ENCODE measurements around the gene ARHGDIG. TPM values are rescaled to one million over a fixed set of nuclear protein-coding genes. Genes with fewer than 3 reads are reported as not detected.

ARHGDIG gene
- total and polyA plus RNA-seq, 7 donors, result 1.6 to 5.7 (median 5.0) TPM; not detected in 1

- Histone ChIP-seq H3K27me3 (no peaks in the 10 kb centered on the region), H3K36me3 (peaks cover 5 to 18% (median 16%) of the 10 kb centered on the region in 4 donors), H3K4me3 (no peak overlapping the region), H3K4me1 (no peaks in the 10 kb centered on the region), H3K27ac (no peak overlapping the region), H3K9me3 (no peaks in the 10 kb centered on the region)
- intact Hi-C loops (cut with DNase I), result no loop called here
- DNase-seq, result no peak
- WGBS, 2 donors, result 13 to 60% methylated on average over 40 of the region's 40 CpGs
- no peak for TF ChIP-seq POLR2A (IDR thresholded peaks at IDR 0.05)
- peak in 1 of 4 donors; percentile 5 for TF ChIP-seq POLR2AphosphoS5 (IDR thresholded peaks at IDR 0.05)
These were observed 12.0 kb upstream of the ARHGDIG start for GRCh38 chr16:268141-269053.

- Histone ChIP-seq H3K36me3 (peaks cover 0 to 10% (median 7%) of the 10 kb centered on the region in 4 donors), H3K27ac (no peak overlapping the region), H3K4me3 (no peak overlapping the region), H3K9me3 (no peaks in the 10 kb centered on the region), H3K4me1 (peaks cover 0 to 1% (median 0%) of the 10 kb centered on the region in 4 donors), H3K27me3 (no peaks in the 10 kb centered on the region)
- TF ChIP-seq, protein P1, sequence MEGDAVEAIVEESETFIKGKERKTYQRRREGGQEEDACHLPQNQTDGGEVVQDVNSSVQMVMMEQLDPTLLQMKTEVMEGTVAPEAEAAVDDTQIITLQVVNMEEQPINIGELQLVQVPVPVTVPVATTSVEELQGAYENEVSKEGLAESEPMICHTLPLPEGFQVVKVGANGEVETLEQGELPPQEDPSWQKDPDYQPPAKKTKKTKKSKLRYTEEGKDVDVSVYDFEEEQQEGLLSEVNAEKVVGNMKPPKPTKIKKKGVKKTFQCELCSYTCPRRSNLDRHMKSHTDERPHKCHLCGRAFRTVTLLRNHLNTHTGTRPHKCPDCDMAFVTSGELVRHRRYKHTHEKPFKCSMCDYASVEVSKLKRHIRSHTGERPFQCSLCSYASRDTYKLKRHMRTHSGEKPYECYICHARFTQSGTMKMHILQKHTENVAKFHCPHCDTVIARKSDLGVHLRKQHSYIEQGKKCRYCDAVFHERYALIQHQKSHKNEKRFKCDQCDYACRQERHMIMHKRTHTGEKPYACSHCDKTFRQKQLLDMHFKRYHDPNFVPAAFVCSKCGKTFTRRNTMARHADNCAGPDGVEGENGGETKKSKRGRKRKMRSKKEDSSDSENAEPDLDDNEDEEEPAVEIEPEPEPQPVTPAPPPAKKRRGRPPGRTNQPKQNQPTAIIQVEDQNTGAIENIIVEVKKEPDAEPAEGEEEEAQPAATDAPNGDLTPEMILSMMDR (IDR thresholded peaks at IDR 0.05), result no peak
- TF ChIP-seq POLR2AphosphoS5 (IDR thresholded peaks at IDR 0.05) (no peak), EP300 (IDR thresholded peaks at IDR 0.05) (no peak), POLR2A (IDR thresholded peaks at IDR 0.05) (no peak)
- WGBS, 2 donors, result 88 to 89% methylated on average over 24 of the region's 24 CpGs
- intact Hi-C loops (cut with DNase I), result no loop called here
- no peak for DNase-seq
These were observed 11.2 kb upstream of the ARHGDIG start for GRCh38 chr16:269061-269796.

DNA sequence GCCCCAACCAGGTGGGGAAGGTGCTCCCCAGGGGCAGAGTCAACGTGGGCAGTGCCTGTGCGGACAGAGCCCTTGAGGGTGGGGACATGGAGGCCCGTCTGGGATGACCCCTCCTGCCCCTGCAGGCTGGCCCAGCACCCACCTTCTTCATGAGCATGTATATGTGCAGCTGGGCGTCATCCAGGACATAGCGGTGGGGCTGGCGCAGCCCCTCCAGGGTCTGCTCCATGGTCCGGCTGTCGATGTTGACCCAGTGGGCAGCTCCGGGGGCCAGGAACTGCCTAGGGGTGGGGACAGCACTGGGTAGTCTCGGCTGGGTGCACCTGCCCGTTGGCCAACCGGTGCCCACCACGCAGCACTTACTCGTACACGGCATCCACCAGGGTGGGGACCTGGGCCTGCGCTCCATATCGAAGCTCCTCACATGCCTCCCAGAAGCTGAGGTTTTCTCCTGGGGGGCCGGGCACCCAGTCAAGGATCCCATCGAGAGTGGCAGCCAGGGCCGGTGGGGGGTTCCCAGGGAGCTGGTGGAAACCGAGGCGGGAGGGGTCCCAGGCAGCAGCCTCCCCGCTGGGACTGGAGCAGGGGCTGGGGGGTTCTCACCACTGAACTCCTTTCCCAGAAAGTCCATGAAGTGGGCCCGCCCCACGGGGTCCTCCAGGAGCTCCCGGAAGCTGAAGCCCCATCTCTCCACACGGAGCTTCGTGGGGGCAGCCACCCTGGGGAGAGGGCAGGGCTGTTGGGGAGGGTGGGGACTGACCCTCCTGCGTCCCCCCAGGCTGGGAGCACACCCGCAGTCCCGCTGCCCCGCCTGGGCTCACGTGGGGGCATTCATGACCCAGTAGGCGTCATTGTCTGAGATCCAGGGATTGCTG is 9.8 kb upstream of the ARHGDIG start:
- Histone ChIP-seq H3K4me1 (peaks cover 0 to 13% (median 10%) of the 10 kb centered on the region in 4 donors), H3K27me3 (peaks cover 0 to 12% (median 9%) of the 10 kb centered on the region in 3 donors), H3K36me3 (no peaks in the 10 kb centered on the region), H3K27ac (no peak overlapping the region), H3K9me3 (no peaks in the 10 kb centered on the region), H3K4me3 (no peak overlapping the region)
- WGBS, 2 donors, result 87 to 90% methylated on average over 34 of the region's 34 CpGs
- no peak for DNase-seq
- intact Hi-C loops (cut with DNase I), result no loop called here
- TF ChIP-seq, protein P1 (IDR thresholded peaks at IDR 0.05), result no peak

- intact Hi-C loops (cut with DNase I), result no loop called here
- Histone ChIP-seq H3K9me3 (no peaks in the 10 kb centered on the region), H3K4me3 (no peak overlapping the region), H3K27ac (no peak overlapping the region), H3K27me3 (peaks cover 0 to 12% (median 9%) of the 10 kb centered on the region in 3 donors), H3K36me3 (no peaks in the 10 kb centered on the region), H3K4me1 (peaks cover 0 to 18% (median 13%) of the 10 kb centered on the region in 4 donors)
- TF ChIP-seq, protein P1 (IDR thresholded peaks at IDR 0.05), result no peak
- TF ChIP-seq POLR2A (IDR thresholded peaks at IDR 0.05) (no peak), POLR2AphosphoS5 (IDR thresholded peaks at IDR 0.05) (no peak), EP300 (IDR thresholded peaks at IDR 0.05) (no peak)
- DNase-seq, result no peak
- 58 to 80% methylated on average over 36 of the region's 36 CpGs for WGBS, 2 donors
These were observed 7.5 kb upstream of the ARHGDIG start for GRCh38 chr16:272633-273546.

Data from sigmoid colon (tissue), 7 donors.